Measurements from ENCODE around the gene ZSWIM4.

The ZSWIM4 gene

DNA sequence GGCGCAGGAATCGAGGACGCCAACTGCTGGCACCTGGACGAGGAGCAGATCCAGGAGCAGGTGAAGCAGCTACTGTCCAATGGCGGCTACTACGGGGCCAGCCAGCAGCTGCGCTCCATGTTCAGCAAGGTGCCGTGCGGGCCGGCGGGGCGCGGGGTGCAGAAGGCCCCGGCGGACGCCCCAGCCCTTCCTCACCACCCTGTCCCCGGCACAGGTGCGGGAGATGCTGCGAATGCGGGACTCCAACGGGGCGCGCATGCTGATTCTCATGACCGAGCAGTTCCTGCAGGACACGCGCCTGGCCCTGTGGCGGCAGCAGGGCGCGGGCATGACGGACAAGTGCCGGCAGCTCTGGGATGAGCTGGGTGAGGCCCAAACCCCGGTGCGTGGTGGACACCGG is 13.6 kb downstream of the ZSWIM4 start:
- DNase-seq (ENCODE audit: low read depth in 1 of 2, low spot score in 1 of 2), result no peak

DNA sequence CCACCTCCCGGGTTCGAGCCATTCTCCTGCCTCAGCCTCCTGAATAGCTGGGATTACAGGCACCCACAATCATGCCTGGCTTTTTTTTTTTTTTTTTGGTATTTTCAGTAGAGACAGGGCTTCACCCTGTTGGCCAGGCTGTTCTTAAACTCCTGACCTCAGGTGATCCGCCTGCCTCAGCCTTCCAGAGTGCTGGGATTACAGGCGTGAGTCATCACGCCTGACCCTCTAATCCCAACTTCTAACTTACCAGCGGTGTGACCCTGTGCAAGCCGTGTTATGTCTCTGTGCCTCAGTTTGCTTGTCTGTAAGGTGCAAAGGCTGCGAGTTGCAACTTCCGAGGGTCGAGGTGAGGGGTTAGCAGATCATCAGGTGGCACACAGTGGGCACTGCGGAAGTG is 17.3 kb downstream of the ZSWIM4 start:
- DNase-seq (ENCODE audit: low read depth in 1 of 2, low spot score in 1 of 2), result no peak

DNA sequence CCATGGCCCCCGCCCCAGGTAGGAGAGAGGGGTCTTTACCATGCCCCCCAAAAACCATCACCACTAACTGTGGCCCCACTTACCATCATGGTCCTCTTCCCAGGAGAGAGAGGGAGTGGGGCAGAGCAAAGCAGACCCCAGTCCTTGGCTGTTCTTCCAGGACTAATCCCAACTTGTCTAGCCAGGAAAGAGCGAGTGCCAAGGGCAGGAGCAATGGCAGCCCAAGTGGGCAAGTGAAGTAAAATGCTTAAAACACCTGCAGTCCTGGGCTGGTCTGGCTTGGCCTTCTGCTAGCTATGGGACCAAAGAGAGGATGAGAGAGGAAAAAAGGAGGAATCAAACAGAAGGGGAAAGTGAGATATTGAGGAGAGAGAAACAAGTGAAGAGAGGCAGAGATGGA is 17.9 kb downstream of the ZSWIM4 start:
- DNase-seq (ENCODE audit: low read depth in 1 of 2, low spot score in 1 of 2), result no peak

DNA sequence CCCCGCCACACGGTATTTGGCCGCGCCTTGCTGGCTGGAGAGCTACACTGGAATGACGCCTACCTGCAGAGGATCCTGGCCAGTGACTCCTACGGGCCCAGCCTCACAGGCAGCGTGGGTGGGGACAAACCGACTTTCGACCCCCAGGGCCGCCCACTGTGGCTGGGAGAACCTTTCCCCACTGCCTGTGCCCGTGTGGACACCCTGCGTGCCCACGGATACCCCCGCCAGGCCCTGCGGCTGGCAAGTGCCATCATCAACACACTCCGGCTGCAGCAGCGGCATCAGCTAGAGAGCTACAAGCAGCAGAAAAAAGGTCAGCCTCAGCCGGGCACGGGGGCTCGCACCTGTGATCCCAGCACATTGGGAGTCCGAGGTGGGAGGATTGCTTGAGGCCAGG is 19.3 kb downstream of the ZSWIM4 start:
- no peak for DNase-seq (ENCODE audit: low read depth in 1 of 2, low spot score in 1 of 2)

DNA sequence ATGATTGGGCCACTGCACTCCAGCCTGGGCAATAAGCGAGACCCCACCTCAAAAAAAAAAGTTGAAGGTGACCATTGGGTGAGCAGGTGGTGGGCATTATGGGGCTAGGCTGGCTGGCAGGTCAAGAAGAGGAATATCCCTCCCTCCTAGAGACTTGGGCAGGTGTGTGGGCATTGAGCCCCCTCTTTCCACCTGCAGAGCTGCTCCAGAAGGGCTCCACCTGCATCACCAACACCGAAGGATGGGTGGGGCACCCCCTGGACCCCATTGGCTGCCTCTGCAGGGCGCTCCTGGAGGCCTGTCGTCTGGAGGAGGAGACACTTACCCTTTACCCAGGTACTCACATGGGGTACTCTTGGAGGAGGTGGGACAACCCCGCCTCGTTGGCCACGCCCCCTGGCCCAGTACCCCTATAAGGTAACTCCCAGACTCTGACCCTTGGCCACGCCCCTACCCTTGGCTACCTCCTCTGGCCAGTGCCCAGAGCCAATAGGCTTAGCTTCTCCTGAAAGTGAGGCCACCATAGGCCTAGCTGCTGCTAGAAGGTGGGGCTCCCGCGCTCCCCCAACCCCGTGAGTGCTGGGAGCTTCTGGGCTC is 21.9 kb downstream of the ZSWIM4 start:
- DNase-seq (ENCODE audit: low read depth in 1 of 2, low spot score in 1 of 2), result no peak

DNA sequence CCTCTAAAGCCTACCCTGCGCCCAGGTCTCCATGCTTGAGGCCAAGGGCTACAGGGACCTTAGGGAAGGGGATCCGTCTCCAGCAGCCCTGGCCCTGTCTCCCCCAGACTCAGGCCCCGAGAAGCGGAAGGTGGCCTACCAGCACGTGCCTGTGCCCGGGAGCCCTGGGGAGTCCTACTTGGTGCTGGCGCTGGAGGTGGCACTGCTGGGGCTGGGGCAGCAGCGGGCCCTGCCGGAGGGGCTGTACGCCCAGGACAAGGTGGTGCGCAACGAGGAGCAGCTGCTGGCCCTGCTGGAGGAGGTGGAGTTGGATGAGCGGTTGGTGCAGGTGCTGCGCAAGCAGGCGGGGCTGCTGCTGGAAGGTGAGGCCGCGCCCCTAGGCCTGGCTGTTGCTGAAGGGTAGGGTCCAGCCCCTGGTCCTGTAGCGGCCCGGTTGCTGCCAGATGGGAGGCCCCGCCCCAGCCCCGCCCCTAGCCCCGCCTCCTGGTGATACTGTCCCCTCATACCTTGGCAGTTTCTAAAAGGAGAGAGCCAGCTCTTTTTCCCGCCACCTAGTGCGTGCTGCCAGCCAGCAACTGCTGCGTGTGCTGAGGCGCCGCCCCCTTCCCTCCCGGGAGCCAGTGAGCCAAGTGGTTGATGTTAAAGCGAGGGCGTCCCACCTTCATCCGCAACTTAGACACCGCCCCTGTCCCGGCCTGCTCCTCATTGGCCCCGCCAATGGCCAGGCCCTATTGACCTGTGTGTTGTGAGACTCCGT is 22.6 kb downstream of the ZSWIM4 start:
- DNase-seq (ENCODE audit: low read depth in 1 of 2, low spot score in 1 of 2), result no peak

DNA sequence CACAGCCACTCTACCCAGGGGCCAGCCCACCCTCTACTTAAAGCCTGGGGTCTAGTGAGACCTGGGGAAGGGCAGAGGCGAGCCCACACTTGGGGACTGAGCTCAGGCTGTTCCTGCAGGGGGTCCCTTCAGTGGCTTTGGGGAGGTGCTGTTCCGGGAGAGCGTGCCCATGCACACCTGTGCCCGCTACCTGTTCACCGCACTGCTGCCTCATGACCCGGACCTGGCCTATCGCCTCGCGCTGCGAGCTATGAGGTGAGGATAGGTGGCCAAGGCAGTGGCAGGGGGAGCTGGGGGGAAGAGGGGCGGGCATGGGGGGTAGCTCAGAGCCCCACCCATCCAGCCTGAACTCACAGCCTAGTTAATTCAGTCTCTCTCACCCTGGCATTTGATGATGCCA is 24.0 kb downstream of the ZSWIM4 start:
- DNase-seq (ENCODE audit: low read depth in 1 of 2, low spot score in 1 of 2), result no peak

DNA sequence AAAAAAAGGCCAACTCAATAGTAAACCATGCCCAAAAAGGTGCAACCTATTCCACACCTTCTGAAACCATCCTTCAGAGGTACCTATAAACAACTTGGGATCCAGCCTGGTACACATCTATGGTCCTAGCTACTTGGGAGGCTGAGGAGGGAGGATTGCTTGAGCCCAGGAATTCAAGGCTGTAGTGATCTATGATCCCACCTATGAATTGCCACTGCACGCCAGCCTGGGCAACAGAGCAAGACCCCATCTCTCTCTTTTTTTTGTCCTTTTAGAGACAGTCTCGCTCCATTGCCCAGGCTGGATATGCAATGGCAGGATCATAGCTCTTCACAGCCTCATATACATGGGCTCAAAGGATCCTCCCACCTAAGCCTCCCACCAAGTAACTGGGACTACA is 26.0 kb downstream of the ZSWIM4 start:
- no peak for DNase-seq (ENCODE audit: low read depth in 1 of 2, low spot score in 1 of 2)

DNA sequence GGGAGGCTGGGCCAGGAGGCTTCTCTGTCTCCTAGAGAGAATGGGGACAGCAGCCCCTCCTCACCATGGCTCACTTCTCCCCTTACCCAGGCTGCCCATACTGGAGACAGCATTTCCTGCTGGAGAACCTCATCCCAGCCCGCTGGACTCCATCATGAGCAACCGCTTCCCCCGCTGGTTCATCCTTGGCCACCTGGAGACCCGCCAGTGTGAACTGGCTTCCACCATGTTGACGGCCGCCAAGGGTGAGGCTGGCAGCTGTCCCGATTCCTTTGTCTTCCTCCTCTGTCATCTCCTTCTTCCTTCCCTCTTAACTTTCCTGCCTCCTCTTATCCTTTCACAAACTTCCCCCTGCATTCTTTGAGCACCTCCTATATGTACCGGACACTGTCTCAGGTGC is 28.0 kb downstream of the ZSWIM4 start:
- DNase-seq (ENCODE audit: low read depth in 1 of 2, low spot score in 1 of 2), result no peak

DNA sequence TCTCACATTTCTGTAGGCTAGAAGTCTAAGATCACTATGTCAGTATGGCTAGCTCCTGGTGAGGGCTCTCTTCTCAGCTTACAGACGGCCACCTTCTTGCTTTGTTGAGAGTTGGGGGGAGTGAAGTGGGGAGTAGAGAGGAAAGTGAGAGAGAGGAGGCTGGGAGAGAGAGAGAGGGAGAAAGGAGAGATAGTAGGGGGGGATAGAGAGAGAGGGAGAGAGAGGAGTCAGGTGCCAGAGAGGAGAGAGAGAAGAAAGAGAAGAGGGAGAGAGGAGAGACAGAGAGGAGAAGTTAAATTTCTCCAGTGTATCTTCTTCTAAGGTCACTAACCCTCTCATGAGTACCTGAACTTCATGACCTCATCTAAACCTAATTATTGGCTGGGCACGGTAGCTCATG is 28.7 kb downstream of the ZSWIM4 start:
- no peak for DNase-seq (ENCODE audit: low read depth in 1 of 2, low spot score in 1 of 2)

DNA sequence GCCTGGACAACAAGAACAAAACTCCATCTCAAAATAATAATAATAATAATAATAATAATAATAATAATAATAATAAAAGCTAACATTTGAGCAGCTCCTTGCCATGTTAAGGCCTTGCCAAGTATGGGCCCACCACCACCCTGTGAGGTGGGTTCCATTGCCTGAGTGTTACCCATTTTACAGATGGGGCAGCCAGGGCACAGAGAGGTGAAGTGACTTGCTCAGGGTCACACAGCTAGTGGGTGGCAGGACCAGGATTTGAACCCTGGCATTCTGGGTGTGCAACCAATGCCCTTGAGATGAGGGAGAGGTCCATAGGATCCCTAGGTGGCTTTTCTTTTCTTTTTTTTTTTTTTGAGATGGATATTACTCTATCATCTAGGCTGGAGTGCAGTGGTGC is 29.5 kb downstream of the ZSWIM4 start:
- DNase-seq (ENCODE audit: low read depth in 1 of 2, low spot score in 1 of 2), result no peak

DNA sequence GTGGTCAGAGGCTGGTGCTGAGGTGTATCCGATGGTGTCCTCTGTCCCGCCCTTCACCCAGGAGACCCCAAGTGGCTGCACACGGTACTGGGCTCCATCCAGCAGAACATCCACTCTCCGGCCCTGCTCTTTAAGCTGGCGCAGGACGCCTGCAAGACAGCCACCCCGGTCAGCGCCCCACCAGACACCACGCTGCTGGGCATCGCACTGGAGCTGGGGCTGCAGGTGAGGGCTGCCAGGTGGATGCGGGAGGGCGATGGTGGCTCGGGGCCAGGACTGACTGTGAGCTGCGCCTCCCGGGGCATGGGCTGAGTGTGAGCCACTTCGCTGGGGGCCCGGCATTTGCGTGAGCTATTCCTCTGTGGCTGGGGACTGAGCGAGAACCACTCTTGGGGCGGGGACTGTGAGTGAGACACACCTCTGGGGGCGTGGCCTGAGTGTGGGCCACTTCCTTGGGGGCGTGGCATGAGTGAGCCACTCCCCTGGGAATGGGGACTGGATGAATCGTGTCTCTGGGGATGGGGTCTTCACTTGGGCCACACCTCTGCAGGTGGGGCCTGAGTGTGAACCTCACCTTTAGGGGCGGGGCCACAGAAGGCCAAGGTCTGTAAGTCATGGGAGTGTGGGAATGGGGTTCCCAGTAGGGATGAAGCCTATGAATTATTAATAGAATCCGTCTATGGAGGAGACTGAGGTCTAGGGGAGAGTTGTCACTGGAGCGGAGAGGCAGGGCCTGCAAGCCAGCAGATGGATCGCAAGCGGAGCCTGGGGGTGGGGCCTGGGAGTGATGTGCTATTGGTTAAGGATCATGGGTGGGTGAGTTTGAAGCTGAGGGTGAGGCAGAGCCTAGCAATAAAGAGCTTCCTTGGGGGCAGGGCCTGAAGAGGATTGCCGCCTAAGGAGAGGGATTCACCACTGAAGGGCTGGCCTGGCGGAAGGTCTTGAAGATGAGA is 30.5 kb downstream of the ZSWIM4 start:
- no peak for DNase-seq (ENCODE audit: low read depth in 1 of 2, low spot score in 1 of 2)

DNA sequence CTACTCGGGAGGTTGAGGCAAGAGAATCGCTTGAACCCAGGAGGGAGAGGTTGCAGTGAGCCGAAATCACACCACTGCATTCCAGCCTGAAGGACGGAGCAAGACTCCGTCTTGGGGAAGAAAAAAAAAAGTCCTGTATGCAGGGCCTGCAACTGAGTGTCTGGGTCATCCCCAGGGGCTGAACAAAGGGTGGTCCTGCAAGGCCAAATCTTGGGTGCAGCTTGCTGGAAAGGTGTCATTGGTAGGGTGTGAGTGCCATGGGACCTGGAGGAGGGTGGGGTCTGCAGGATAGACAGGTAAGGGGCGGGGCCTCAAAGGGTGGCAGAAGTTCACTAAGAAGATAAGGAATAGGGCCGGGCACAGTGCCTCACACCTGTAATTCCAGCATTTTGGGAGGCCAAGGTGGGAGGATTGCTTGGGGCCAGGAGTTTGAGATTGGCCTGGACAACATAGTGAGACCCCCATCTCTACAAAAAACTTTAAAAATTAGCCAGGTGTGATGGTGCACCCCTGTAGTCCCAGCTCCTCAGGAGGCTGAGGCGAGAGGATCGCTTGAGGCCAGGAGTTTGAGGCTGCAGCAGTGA is 31.5 kb downstream of the ZSWIM4 start:
- DNase-seq (ENCODE audit: low read depth in 1 of 2, low spot score in 1 of 2), result no peak

DNA sequence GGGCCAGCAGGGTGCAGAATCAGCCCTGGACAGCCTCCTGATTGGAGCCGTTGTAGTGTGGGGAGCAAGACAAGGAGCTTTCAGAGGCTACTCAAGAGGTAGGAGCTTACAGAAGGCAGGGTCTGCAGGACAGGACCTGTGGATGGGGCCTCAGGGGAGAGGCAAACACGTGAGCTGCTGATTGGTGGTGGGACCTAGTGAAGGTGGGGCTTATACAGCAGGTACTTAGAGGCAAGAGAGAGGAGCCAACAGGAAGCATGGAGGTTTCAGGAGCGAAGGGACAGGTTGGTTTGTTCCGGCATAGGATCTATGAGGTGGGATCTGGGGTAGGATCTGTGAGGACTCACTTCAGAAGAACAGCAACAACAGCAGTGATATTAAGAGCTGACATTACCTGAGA is 32.4 kb downstream of the ZSWIM4 start:
- no peak for DNase-seq (ENCODE audit: low read depth in 1 of 2, low spot score in 1 of 2)

DNA sequence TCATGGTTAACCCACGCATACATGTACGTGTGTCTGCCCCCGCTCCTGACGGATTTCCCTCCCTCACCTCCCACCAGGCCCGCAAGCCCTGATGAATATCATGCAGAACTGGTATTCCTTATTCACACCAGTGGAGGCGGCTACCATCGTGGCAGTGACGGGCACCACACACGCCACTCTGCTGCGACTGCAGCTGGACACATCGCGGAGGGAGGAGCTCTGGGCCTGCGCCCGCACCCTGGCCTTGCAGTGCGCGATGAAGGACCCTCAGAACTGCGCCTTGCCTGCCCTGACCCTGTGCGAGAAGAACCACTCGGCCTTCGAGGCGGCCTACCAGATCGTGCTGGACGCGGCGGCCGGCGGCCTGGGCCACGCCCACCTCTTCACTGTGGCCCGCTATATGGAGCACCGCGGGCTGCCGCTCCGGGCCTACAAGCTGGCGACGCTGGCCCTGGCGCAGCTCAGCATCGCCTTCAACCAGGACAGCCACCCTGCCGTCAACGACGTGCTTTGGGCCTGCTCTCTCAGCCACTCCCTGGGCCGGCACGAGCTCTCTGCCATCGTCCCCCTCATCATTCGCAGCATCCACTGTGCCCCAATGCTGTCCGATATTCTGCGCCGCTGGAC is 35.0 kb downstream of the ZSWIM4 start:
- no peak for DNase-seq (ENCODE audit: low read depth in 1 of 2, low spot score in 1 of 2)

DNA sequence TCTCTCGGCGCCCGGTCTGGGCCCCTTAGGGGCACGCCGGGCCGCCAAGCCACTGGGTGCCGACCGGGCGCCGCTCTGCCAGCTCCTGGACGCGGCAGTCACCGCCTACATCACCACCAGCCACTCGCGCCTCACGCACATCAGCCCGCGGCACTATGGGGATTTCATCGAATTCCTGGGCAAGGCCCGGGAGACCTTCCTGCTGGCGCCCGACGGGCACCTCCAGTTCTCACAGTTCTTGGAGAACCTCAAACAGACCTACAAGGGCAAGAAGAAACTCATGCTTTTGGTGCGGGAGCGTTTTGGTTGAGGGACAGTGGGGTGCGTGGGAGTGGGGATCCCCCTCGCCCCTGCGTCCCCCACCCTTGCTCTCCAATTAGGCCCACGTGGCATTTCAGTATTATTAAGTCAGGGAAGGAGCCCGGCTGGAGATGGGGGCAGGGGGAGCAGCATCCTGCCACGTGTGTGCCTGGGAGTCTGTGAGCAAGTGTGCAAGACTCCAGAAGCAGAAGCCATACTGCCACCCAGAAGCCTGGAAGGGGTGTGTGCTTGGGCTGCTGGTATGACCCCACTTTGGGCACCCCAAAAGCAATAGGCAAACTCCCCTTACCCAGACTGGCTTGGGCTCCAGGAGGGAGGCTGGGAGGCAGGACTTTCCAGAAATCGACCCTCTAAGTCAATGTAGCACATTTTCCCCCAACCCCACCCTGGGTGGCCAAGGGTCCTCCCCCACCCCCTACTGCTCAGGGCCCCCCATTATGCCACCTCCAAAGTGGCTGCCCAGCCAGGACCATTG is 35.7 kb downstream of the ZSWIM4 start:
- no peak for DNase-seq (ENCODE audit: low read depth in 1 of 2, low spot score in 1 of 2)

DNA sequence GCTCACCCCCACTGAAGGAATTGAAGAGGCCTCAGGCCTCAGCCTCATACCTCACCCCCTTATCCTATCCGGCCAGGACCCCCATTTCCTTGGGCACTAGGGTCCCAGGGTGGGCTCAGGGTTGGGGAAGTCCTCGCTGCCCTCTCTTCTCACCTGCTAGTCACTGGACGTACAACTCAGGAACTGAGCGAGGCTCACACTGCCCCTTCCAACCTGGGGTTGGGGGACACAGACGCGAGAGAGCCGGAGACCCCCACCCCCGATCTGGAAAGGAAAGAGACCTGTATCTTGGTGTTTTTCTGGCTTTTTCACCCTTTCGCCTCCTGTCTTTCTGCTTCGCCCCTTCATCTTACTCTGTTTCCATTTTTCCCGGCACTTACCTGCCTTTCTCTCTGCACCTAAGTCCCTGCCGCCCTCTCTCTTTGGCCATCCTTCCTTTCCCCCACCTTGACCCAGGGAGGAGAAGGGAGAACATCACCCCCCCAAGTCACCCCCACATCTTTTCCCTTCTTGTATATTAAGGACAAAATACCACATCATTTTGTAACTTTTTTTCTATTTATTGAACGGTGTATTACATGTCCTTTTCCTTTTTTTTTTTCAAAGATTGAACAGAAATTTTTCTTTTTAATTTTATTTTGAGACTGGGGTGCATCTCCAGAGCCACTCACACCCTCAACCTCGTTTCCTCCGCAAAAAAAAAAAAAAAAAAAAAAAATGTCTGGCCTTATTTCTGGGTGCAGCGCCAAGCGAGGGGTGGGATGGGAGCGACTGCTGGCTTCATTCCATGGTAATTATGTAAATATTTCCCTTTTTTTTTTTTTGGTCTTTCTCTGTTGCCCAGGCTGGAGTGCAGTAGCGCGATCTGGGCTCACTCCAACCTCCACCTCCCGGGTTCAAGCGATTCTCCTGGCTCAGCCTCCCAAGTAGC is 36.6 kb downstream of the ZSWIM4 start:
- no peak for DNase-seq (ENCODE audit: low read depth in 1 of 2, low spot score in 1 of 2)

DNA sequence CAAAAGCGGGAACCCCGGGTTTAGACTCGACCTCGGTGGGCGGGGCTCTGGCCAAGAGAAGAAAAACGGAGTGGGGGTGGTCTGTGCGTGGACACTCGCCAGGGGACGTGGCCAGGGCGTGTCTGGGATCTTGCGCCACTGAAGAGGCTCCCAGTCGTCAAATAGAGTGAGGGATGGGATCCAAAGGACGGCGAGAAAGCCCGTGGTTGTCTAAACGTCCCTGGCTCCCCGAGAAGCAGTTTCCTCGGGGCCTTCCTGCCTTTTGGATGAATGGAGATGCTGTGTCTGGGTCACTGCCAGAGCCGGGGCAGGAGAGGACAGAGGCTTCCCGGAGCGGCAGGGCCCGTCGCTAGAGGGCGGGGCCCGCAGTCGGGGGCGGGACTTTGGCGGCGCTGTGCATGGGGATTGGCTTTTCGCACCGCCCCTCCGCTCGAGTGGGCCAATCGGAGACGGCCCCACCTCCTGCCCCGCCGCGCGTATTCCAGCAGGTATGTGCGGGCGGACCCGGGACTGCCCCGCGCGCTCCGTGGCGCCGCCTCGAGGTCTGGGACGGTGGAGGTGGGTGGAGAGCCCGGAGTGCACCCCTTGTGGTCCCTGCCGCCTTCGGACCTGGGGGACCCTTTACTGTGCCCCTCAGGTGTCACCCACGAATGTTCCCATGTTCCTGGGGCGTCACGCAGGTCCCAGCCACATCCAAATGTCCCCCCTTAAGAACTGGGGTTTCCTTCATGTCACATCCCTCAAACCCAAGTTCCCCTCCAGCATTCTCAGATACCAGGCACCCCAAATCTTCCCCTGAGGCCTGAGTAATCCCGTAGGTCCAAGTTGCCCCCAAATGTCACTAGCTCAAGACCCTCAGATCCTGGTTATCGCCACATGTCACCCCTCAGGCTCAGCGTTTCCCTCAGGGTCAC is 38.3 kb downstream of the ZSWIM4 start:
- DNase-seq (ENCODE audit: low read depth in 1 of 2, low spot score in 1 of 2), result peak; percentile 79 to 87

Measured in activated CD4-positive, alpha-beta T cell treated with anti-CD3 and anti-CD28 coated beads, Interleukin-2, amount 50 U/mL, for 24 hours (primary cell).